GM19099 (cell line): ENCODE data around the gene C14orf119.

Source experiments
- POLR2A ChIP-seq: IDR thresholded peaks from 3 replicates; pipeline ENCODE4 v1.6.1; 2011; ENCODE audit warnings: low read depth; ENCODE audit not compliant: insufficient read length; ENCODE audit errors: extremely low read depth

The C14orf119 gene

GRCh38 chr14:23056956-23057756 lies 38.1 kb upstream of the C14orf119 start, which contains the start of gene CDH24:
CDH24 (minus strand) TSS chr14:23057520; CDS start chr14:23055733, 1,787 bp downstream.
- TF ChIP-seq POLR2A: peak; percentile 41

- no peak for TF ChIP-seq POLR2A
Measured at GRCh38 chr14:23057757-23058653, 37.3 kb upstream of the C14orf119 start.

GRCh38 chr14:23058654-23059504 lies 36.4 kb upstream of the C14orf119 start:
- TF ChIP-seq POLR2A: no peak

- no peak for TF ChIP-seq POLR2A
Measured at GRCh38 chr14:23060536-23061260, 34.6 kb upstream of the C14orf119 start.

GRCh38 chr14:23062002-23062401 lies 33.3 kb upstream of the C14orf119 start:
- no peak for TF ChIP-seq POLR2A

GRCh38 chr14:23063601-23064000 lies 31.7 kb upstream of the C14orf119 start:
- TF ChIP-seq POLR2A: no peak

- TF ChIP-seq POLR2A: no peak
Measured at GRCh38 chr14:23066368-23066767, 28.9 kb upstream of the C14orf119 start.

GRCh38 chr14:23066855-23067744 lies 28.2 kb upstream of the C14orf119 start:
- TF ChIP-seq POLR2A: no peak

- TF ChIP-seq POLR2A: no peak
Measured at GRCh38 chr14:23067847-23068788, 27.2 kb upstream of the C14orf119 start.

- no peak for TF ChIP-seq POLR2A
Measured at GRCh38 chr14:23068789-23069412, 26.4 kb upstream of the C14orf119 start.

GRCh38 chr14:23069413-23069806 lies 25.9 kb upstream of the C14orf119 start:
- no peak for TF ChIP-seq POLR2A
